ENCODE results near the gene TTLL5. TPM values are rescaled to one million over a fixed set of nuclear protein-coding genes. Genes with fewer than 3 reads are reported as not detected.

Gene TTLL5
- total and polyA plus RNA-seq, 2 donors (not counting 1 experiment from before 2014, with no cell fraction given): 16.1 to 23.8 TPM

GRCh38 chr14:75851574-75851866 lies 190.5 kb downstream of the TTLL5 start:
- H3K4me3 ChIP-seq (replicated peaks in 1 of 4; ENCODE audit: control extremely low read depth in 1 of 4, insufficient read depth in 1 of 4, low read depth in 3 of 4, low read length in 4 of 4): no peak overlapping the region
- H3K79me2 ChIP-seq (ENCODE audit: control insufficient read depth, insufficient read depth, low read length): no peaks in the 10 kb centered on the region
- H3K27me3 ChIP-seq (ENCODE audit: control insufficient read depth, insufficient read depth, low read length): no peaks in the 10 kb centered on the region
- H2AFZ ChIP-seq (ENCODE audit: low read length): no peak overlapping the region
- H3K4me1 ChIP-seq (ENCODE audit: control insufficient read depth, extremely low read depth, insufficient read depth, low read length): peaks cover 3% of the 10 kb centered on the region
- TF ChIP-seq CTCF (conservative IDR thresholded peaks at IDR 0.05 in 1 of 2, IDR thresholded peaks at IDR 0.05 in 1 of 2; ENCODE audit: low read depth in 1 of 2, low read length in 2 of 2) (no peak), EZH2 (IDR thresholded peaks at IDR 0.05; ENCODE audit: low read length, missing control alignments) (no peak)
- no peaks in the 10 kb centered on the region for H4K20me1 ChIP-seq (ENCODE audit: control insufficient read depth, extremely low read depth, insufficient read depth, low read length)
- DNase-seq (ENCODE audit: low read depth in 2 of 2): no peak
- H3K9me3 ChIP-seq (ENCODE audit: control insufficient read depth, insufficient read depth, low read depth, low read length): no peaks in the 10 kb centered on the region
- H3K4me2 ChIP-seq (ENCODE audit: extremely low read depth, insufficient read depth, low read length): no peak overlapping the region
- H3K36me3 ChIP-seq (ENCODE audit: control insufficient read depth, insufficient read depth, low read length): no peaks in the 10 kb centered on the region
- no peak overlapping the region for H3K9ac ChIP-seq (ENCODE audit: insufficient read depth, low read length)
- no peak overlapping the region for H3K27ac ChIP-seq (ENCODE audit: insufficient read depth, low read length)

GRCh38 chr14:75854111-75854799 lies 193.2 kb downstream of the TTLL5 start:
- no peaks in the 10 kb centered on the region for H4K20me1 ChIP-seq (ENCODE audit: control insufficient read depth, extremely low read depth, insufficient read depth, low read length)
- H3K4me3 ChIP-seq (replicated peaks in 1 of 4; ENCODE audit: control extremely low read depth in 1 of 4, insufficient read depth in 1 of 4, low read depth in 3 of 4, low read length in 4 of 4): no peak overlapping the region
- H3K4me2 ChIP-seq (ENCODE audit: extremely low read depth, insufficient read depth, low read length): no peak overlapping the region
- no peaks in the 10 kb centered on the region for H3K36me3 ChIP-seq (ENCODE audit: control insufficient read depth, insufficient read depth, low read length)
- H3K79me2 ChIP-seq (ENCODE audit: control insufficient read depth, insufficient read depth, low read length): no peaks in the 10 kb centered on the region
- H3K9me3 ChIP-seq (ENCODE audit: control insufficient read depth, insufficient read depth, low read depth, low read length): no peaks in the 10 kb centered on the region
- no peak overlapping the region for H2AFZ ChIP-seq (ENCODE audit: low read length)
- no peak overlapping the region for H3K9ac ChIP-seq (ENCODE audit: insufficient read depth, low read length)
- TF ChIP-seq EZH2 (IDR thresholded peaks at IDR 0.05; ENCODE audit: low read length, missing control alignments) (no peak), CTCF (conservative IDR thresholded peaks at IDR 0.05 in 1 of 2, IDR thresholded peaks at IDR 0.05 in 1 of 2; ENCODE audit: low read depth in 1 of 2, low read length in 2 of 2) (no peak)
- H3K4me1 ChIP-seq (ENCODE audit: control insufficient read depth, extremely low read depth, insufficient read depth, low read length): no peaks in the 10 kb centered on the region
- H3K27me3 ChIP-seq (ENCODE audit: control insufficient read depth, insufficient read depth, low read length): no peaks in the 10 kb centered on the region
- DNase-seq (ENCODE audit: low read depth in 2 of 2): peak in 1 of 2 donors; percentile 81
- H3K27ac ChIP-seq (ENCODE audit: insufficient read depth, low read length): no peak overlapping the region

DNA sequence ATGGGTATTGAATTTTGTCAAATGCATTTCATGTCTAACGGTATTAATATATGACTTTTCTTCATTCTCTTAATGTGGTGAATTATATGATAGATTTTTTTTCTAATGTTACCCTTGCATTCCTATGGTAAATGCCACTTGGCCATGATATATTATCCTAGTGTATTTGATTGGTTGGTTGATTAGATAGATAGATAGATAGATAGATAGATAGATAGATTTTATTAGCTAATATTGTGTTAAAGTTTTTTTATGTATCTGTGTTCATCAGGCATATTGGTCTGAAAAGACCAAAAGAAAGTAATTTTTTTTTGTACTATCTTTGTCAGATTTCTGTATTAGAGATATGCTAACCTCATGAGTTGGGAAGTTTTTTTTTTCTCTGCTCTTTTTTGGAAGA lies 196.2 kb downstream of the TTLL5 start:
- Histone ChIP-seq H2AFZ (ENCODE audit: low read length) (no peak overlapping the region), H3K9me3 (ENCODE audit: control insufficient read depth, insufficient read depth, low read depth, low read length) (no peaks in the 10 kb centered on the region), H3K27me3 (ENCODE audit: control insufficient read depth, insufficient read depth, low read length) (no peaks in the 10 kb centered on the region), H3K4me2 (ENCODE audit: extremely low read depth, insufficient read depth, low read length) (no peak overlapping the region), H3K9ac (ENCODE audit: insufficient read depth, low read length) (no peak overlapping the region), H3K27ac (ENCODE audit: insufficient read depth, low read length) (no peak overlapping the region), H3K36me3 (ENCODE audit: control insufficient read depth, insufficient read depth, low read length) (no peaks in the 10 kb centered on the region), H3K79me2 (ENCODE audit: control insufficient read depth, insufficient read depth, low read length) (no peaks in the 10 kb centered on the region), H3K4me3 (replicated peaks in 1 of 4; ENCODE audit: control extremely low read depth in 1 of 4, insufficient read depth in 1 of 4, low read depth in 3 of 4, low read length in 4 of 4) (no peak overlapping the region), H4K20me1 (ENCODE audit: control insufficient read depth, extremely low read depth, insufficient read depth, low read length) (no peaks in the 10 kb centered on the region), H3K4me1 (ENCODE audit: control insufficient read depth, extremely low read depth, insufficient read depth, low read length) (peaks cover 7% of the 10 kb centered on the region)
- no peak for DNase-seq (ENCODE audit: low read depth in 2 of 2)
- TF ChIP-seq EZH2 (IDR thresholded peaks at IDR 0.05; ENCODE audit: low read length, missing control alignments) (no peak), CTCF (conservative IDR thresholded peaks at IDR 0.05 in 1 of 2, IDR thresholded peaks at IDR 0.05 in 1 of 2; ENCODE audit: low read depth in 1 of 2, low read length in 2 of 2) (no peak)
